HEK293 (cell line): Measurements from ENCODE around the gene TAF11L5.
"Not testable (repeated sequence)": the region's sequence is repeated elsewhere in the genome, so short reads cannot be mapped to it uniquely, and the experiment has no call there.

Experiments used
- CTCF ChIP-seq: fragments of 450-650 bp; formaldehyde crosslinking; IDR thresholded peaks from 2 replicates; pipeline ENCODE4 v1.5.1; 2016; ENCODE audit warnings: missing biosample characterization, missing genetic modification characterization
- GLI4 ChIP-seq: fragments of 450-650 bp; formaldehyde crosslinking; IDR thresholded peaks from 2 replicates; pipeline ENCODE4 v1.5.1; 2016; ENCODE audit warnings: missing biosample characterization, missing genetic modification characterization
- PATZ1 ChIP-seq: fragments of 450-650 bp; formaldehyde crosslinking; IDR thresholded peaks from 2 replicates; pipeline ENCODE4 v1.5.1; 2016; ENCODE audit warnings: missing biosample characterization, missing genetic modification characterization
- SP2 ChIP-seq: fragments of 450-650 bp; formaldehyde crosslinking; IDR thresholded peaks from 2 replicates; pipeline ENCODE4 v1.5.1; 2016; ENCODE audit warnings: missing biosample characterization, missing genetic modification characterization
- YY1 ChIP-seq: fragments of 450-650 bp; formaldehyde crosslinking; IDR thresholded peaks from 2 replicates; pipeline ENCODE4 v1.5.1; 2018; ENCODE audit warnings: missing biosample characterization, missing genetic modification characterization
- YY2 ChIP-seq: fragments of 450-650 bp; formaldehyde crosslinking; IDR thresholded peaks from 2 replicates; pipeline ENCODE4 v1.5.1; 2016; ENCODE audit warnings: missing biosample characterization, missing genetic modification characterization
- ZNF416 ChIP-seq: fragments of 450-650 bp; formaldehyde crosslinking; IDR thresholded peaks from 2 replicates; pipeline ENCODE4 v1.5.1; 2016; ENCODE audit warnings: missing biosample characterization, missing genetic modification characterization
- TF ChIP-seq, protein P1 (sequence below): fragments of 450-650 bp; IDR thresholded peaks from 2 replicates; pipeline ENCODE4 v1.5.1; 2018; ENCODE audit warnings: missing biosample characterization, missing genetic modification characterization
- TF ChIP-seq, protein P2 (sequence below): fragments of 450-650 bp; formaldehyde crosslinking; IDR thresholded peaks from 2 replicates; pipeline ENCODE4 v1.5.1; 2017; ENCODE audit warnings: missing biosample characterization, mild to moderate bottlenecking, missing genetic modification characterization, moderate library complexity

DNA sequence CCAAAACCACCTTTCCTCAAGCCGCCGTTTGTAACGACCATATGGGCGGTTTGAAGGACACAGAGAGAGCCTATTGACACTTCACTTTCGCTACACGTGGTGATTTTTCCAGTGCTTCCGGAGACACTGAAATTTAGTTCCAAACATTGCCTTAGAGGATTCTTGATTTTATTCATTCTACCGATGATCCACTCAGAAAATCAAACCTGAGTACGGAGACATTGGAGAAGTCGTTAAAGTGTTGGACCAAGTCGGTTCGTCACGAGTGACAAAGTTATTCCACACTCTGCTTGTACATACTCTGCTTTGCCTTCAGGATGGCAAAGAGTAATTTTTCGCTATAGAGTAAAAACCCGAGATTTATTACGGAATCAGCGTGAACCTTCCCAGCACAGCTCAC lies 1.5 kb downstream of the TAF11L5 start:
- TF ChIP-seq CTCF, GLI4, PATZ1, SP2, ZNF416, YY1, YY2 (tag by site-specific recombination): not testable (repeated sequence)
- TF ChIP-seq, protein P1, sequence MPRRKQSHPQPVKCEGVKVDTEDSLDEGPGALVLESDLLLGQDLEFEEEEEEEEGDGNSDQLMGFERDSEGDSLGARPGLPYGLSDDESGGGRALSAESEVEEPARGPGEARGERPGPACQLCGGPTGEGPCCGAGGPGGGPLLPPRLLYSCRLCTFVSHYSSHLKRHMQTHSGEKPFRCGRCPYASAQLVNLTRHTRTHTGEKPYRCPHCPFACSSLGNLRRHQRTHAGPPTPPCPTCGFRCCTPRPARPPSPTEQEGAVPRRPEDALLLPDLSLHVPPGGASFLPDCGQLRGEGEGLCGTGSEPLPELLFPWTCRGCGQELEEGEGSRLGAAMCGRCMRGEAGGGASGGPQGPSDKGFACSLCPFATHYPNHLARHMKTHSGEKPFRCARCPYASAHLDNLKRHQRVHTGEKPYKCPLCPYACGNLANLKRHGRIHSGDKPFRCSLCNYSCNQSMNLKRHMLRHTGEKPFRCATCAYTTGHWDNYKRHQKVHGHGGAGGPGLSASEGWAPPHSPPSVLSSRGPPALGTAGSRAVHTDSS (tag by site-specific recombination) = not testable (repeated sequence)
- TF ChIP-seq, protein P2, sequence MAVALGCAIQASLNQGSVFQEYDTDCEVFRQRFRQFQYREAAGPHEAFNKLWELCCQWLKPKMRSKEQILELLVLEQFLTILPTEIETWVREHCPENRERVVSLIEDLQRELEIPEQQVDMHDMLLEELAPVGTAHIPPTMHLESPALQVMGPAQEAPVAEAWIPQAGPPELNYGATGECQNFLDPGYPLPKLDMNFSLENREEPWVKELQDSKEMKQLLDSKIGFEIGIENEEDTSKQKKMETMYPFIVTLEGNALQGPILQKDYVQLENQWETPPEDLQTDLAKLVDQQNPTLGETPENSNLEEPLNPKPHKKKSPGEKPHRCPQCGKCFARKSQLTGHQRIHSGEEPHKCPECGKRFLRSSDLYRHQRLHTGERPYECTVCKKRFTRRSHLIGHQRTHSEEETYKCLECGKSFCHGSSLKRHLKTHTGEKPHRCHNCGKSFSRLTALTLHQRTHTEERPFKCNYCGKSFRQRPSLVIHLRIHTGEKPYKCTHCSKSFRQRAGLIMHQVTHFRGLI (tag by site-specific recombination) = not testable (repeated sequence)
